ENCODE results near the gene GPC6. TPM values are rescaled to one million over a fixed set of nuclear protein-coding genes. Genes with fewer than 3 reads are reported as not detected.

GPC6 gene
- total and polyA plus RNA-seq, 2 donors (not counting 1 experiment from before 2014, with no cell fraction given): not detected

- no peak overlapping the region for H3K4me3 Mint-ChIP-seq
- no peak overlapping the region for H3K27ac ChIP-seq (ENCODE audit: low read length in 2 of 2)
- H3K27me3 ChIP-seq (replicated peaks in 1 of 4; ENCODE audit: control extremely low read depth in 1 of 4, control insufficient read depth in 3 of 4, insufficient read depth in 4 of 4, low read length in 3 of 4): no peaks in the 10 kb centered on the region
- H2AFZ ChIP-seq (ENCODE audit: insufficient read depth, low read depth, low read length, poor library complexity, severe bottlenecking): no peak overlapping the region
- no peak overlapping the region for H3K27ac Mint-ChIP-seq
- H3K9ac ChIP-seq (ENCODE audit: low read length): no peak overlapping the region
- CTCF ChIA-PET: no interaction called here
- TF ChIP-seq, protein P1, sequence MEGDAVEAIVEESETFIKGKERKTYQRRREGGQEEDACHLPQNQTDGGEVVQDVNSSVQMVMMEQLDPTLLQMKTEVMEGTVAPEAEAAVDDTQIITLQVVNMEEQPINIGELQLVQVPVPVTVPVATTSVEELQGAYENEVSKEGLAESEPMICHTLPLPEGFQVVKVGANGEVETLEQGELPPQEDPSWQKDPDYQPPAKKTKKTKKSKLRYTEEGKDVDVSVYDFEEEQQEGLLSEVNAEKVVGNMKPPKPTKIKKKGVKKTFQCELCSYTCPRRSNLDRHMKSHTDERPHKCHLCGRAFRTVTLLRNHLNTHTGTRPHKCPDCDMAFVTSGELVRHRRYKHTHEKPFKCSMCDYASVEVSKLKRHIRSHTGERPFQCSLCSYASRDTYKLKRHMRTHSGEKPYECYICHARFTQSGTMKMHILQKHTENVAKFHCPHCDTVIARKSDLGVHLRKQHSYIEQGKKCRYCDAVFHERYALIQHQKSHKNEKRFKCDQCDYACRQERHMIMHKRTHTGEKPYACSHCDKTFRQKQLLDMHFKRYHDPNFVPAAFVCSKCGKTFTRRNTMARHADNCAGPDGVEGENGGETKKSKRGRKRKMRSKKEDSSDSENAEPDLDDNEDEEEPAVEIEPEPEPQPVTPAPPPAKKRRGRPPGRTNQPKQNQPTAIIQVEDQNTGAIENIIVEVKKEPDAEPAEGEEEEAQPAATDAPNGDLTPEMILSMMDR (IDR thresholded peaks at IDR 0.05): no peak
- no peak for TF ChIP-seq EZH2 (IDR thresholded peaks at IDR 0.05; ENCODE audit: borderline replicate concordance, insufficient read depth, low read depth, low read length, poor library complexity, severe bottlenecking)
- POLR2A ChIA-PET: no interaction called here
- no peaks in the 10 kb centered on the region for H3K4me1 Mint-ChIP-seq
- no peaks in the 10 kb centered on the region for H4K20me1 ChIP-seq (ENCODE audit: control insufficient read depth, insufficient read depth, low read length, poor library complexity, severe bottlenecking)
- H3K27me3 Mint-ChIP-seq: no peaks in the 10 kb centered on the region
- H3K9me3 Mint-ChIP-seq (ENCODE audit: insufficient read depth): peaks cover 2% of the 10 kb centered on the region
- H3K4me3 ChIP-seq (ENCODE audit: control extremely low read depth in 1 of 5, extremely low read depth in 1 of 5, insufficient read depth in 1 of 5, low read depth in 2 of 5, low read length in 4 of 5): no peak overlapping the region
- H3K4me2 ChIP-seq (replicated peaks; ENCODE audit: low read depth, low read length, poor library complexity, severe bottlenecking): no peak overlapping the region
- no peak for DNase-seq
- no peaks in the 10 kb centered on the region for H3K4me1 ChIP-seq (ENCODE audit: control insufficient read depth in 2 of 2, insufficient read depth in 2 of 2, low read length in 2 of 2)
- peaks cover 0 to 5% (median 1%) of the 10 kb centered on the region in 3 donors for H3K9me3 ChIP-seq (ENCODE audit: control extremely low read depth in 1 of 3, control insufficient read depth in 2 of 3, insufficient read depth in 1 of 3, low read length in 2 of 3)
- H3K79me2 ChIP-seq (ENCODE audit: control insufficient read depth, insufficient read depth, low read length): no peaks in the 10 kb centered on the region
- no peak for ATAC-seq (ENCODE audit: low read depth)
- intact Hi-C loops (cut with micrococcal nuclease): no loop called here
- WGBS (ENCODE audit: insufficient coverage): 100% methylated on average over 1 of the region's 1 CpG
- no peaks in the 10 kb centered on the region for H3K36me3 ChIP-seq (replicated peaks in 1 of 2; ENCODE audit: control extremely low read depth in 1 of 2, control insufficient read depth in 1 of 2, extremely low read depth in 1 of 2, insufficient read depth in 2 of 2, low read length in 1 of 2)
These were observed 1022.9 kb downstream of the GPC6 start for GRCh38 chr13:94249512-94249911.

GRCh38 chr13:94251831-94252608, 1025.4 kb downstream of the GPC6 start:
- 67% methylated on average over 4 of the region's 9 CpGs for WGBS (ENCODE audit: insufficient coverage)

More at GRCh38 chr13:94251831-94252608, 1025.4 kb downstream of the GPC6 start:
- no peak overlapping the region for H3K27ac Mint-ChIP-seq
- Histone ChIP-seq H3K4me2 (replicated peaks; ENCODE audit: low read depth, low read length, poor library complexity, severe bottlenecking) (no peak overlapping the region), H3K36me3 (replicated peaks in 1 of 2; ENCODE audit: control extremely low read depth in 1 of 2, control insufficient read depth in 1 of 2, extremely low read depth in 1 of 2, insufficient read depth in 2 of 2, low read length in 1 of 2) (no peaks in the 10 kb centered on the region), H3K9ac (ENCODE audit: low read length) (no peak overlapping the region), H3K27me3 (replicated peaks in 1 of 4; ENCODE audit: control extremely low read depth in 1 of 4, control insufficient read depth in 3 of 4, insufficient read depth in 4 of 4, low read length in 3 of 4) (no peaks in the 10 kb centered on the region), H3K27ac (ENCODE audit: low read length in 2 of 2) (no peak overlapping the region), H3K9me3 (ENCODE audit: control extremely low read depth in 1 of 3, control insufficient read depth in 2 of 3, insufficient read depth in 1 of 3, low read length in 2 of 3) (peaks cover 0 to 1% (median 0%) of the 10 kb centered on the region in 3 donors), H4K20me1 (ENCODE audit: control insufficient read depth, insufficient read depth, low read length, poor library complexity, severe bottlenecking) (no peaks in the 10 kb centered on the region), H2AFZ (ENCODE audit: insufficient read depth, low read depth, low read length, poor library complexity, severe bottlenecking) (no peak overlapping the region), H3K4me3 (ENCODE audit: control extremely low read depth in 1 of 5, extremely low read depth in 1 of 5, insufficient read depth in 1 of 5, low read depth in 2 of 5, low read length in 4 of 5) (no peak overlapping the region), H3K4me1 (ENCODE audit: control insufficient read depth in 2 of 2, insufficient read depth in 2 of 2, low read length in 2 of 2) (no peaks in the 10 kb centered on the region), H3K79me2 (ENCODE audit: control insufficient read depth, insufficient read depth, low read length) (no peaks in the 10 kb centered on the region)
- intact Hi-C loops (cut with micrococcal nuclease): no loop called here
- CTCF ChIA-PET: no interaction called here
- H3K27me3 Mint-ChIP-seq: no peaks in the 10 kb centered on the region
- POLR2A ChIA-PET: no interaction called here
- no peak for TF ChIP-seq EZH2 (IDR thresholded peaks at IDR 0.05; ENCODE audit: borderline replicate concordance, insufficient read depth, low read depth, low read length, poor library complexity, severe bottlenecking)
- TF ChIP-seq, protein P1 (IDR thresholded peaks at IDR 0.05): no peak
- H3K4me3 Mint-ChIP-seq: no peak overlapping the region
- DNase-seq: no peak
- H3K4me1 Mint-ChIP-seq: no peaks in the 10 kb centered on the region
- peaks cover 2% of the 10 kb centered on the region for H3K9me3 Mint-ChIP-seq (ENCODE audit: insufficient read depth)
- ATAC-seq (ENCODE audit: low read depth): no peak

All from B cell (primary cell).